A549 (cell line): Measurements from ENCODE around the gene TNPO3.

Experiments used
- MAZ ChIP-seq: fragments of 150-350 bp; IDR thresholded peaks from 2 replicates; pipeline ENCODE4 v1.6.1; 2014; ENCODE audit warnings: antibody characterized with exemption, low read depth, low read length, borderline replicate concordance
- POLR2A ChIP-seq: IDR thresholded peaks from 2 replicates; pipeline ENCODE4 v1.6.1; 2012; ENCODE audit warnings: mild to moderate bottlenecking, low read length

- TF ChIP-seq MAZ (no peak), POLR2A (no peak)
Measured at GRCh38 chr7:129094501-129094900, 39.6 kb upstream of the TNPO3 start.
